ENCODE results near the gene FLT1.

The FLT1 gene

GRCh38 chr13:28252547-28252946 is 242.4 kb downstream of the FLT1 start:
- H3K4me1 ChIP-seq = peaks cover 0 to 6% (median 0%) of the 10 kb centered on the region in 4 donors
- no peaks in the 10 kb centered on the region for H3K27me3 ChIP-seq
- no peak for DNase-seq
- no peak overlapping the region for H3K4me3 ChIP-seq
- peaks cover 15 to 20% (median 17%) of the 10 kb centered on the region in 3 donors for H3K36me3 ChIP-seq
- H3K27ac ChIP-seq = no peak overlapping the region
- H3K9me3 ChIP-seq = no peaks in the 10 kb centered on the region
- intact Hi-C loops (cut with DNase I; ENCODE audit: low total_unique reads) = no loop called here
- TF ChIP-seq CTCF (IDR thresholded peaks at IDR 0.05) = no peak

GRCh38 chr13:28251466-28251865 is 243.5 kb downstream of the FLT1 start:
- intact Hi-C loops (cut with DNase I; ENCODE audit: low total_unique reads) = no loop called here

GRCh38 chr13:28250542-28250941 is 244.4 kb downstream of the FLT1 start:
- Histone ChIP-seq H3K4me1 (peaks cover 0 to 6% (median 0%) of the 10 kb centered on the region in 4 donors), H3K9me3 (no peaks in the 10 kb centered on the region), H3K4me3 (no peak overlapping the region), H3K27ac (no peak overlapping the region), H3K36me3 (peaks cover 0 to 6% (median 4%) of the 10 kb centered on the region in 3 donors), H3K27me3 (no peaks in the 10 kb centered on the region)
- TF ChIP-seq CTCF (IDR thresholded peaks at IDR 0.05) = no peak
- no peak for DNase-seq
- intact Hi-C loops (cut with DNase I; ENCODE audit: low total_unique reads) = no loop called here

More at GRCh38 chr13:28251466-28251865, 243.5 kb downstream of the FLT1 start:
- TF ChIP-seq CTCF (IDR thresholded peaks at IDR 0.05) = no peak
- Histone ChIP-seq H3K27me3 (no peaks in the 10 kb centered on the region), H3K9me3 (no peaks in the 10 kb centered on the region), H3K36me3 (peaks cover 7 to 10% (median 9%) of the 10 kb centered on the region in 3 donors), H3K4me1 (peaks cover 0 to 6% (median 0%) of the 10 kb centered on the region in 4 donors), H3K27ac (no peak overlapping the region), H3K4me3 (no peak overlapping the region)
- DNase-seq = no peak

Data from tibial artery (tissue), 4 donors.